GM23248 (cell line): ENCODE measurements around the gene ANXA11.
"Not testable (repeated sequence)": the region's sequence is repeated elsewhere in the genome, so short reads cannot be mapped to it uniquely, and the experiment has no call there.

Experiments
- EZH2 ChIP-seq: fragments of 200-600 bp; sonication (generic); IDR thresholded peaks from 2 replicates; pipeline ENCODE4 v1.6.1; 2018; ENCODE audit warnings: antibody characterized with exemption, mild to moderate bottlenecking; ENCODE audit not compliant: insufficient read depth, poor library complexity, severe bottlenecking
- EZH2phosphoT487 ChIP-seq: fragments of 200-600 bp; sonication (generic); IDR thresholded peaks from 2 replicates; pipeline ENCODE4 v1.6.1; 2018; ENCODE audit warnings: antibody characterized with exemption, moderate library complexity, mild to moderate bottlenecking, low read depth; ENCODE audit not compliant: insufficient read depth

DNA sequence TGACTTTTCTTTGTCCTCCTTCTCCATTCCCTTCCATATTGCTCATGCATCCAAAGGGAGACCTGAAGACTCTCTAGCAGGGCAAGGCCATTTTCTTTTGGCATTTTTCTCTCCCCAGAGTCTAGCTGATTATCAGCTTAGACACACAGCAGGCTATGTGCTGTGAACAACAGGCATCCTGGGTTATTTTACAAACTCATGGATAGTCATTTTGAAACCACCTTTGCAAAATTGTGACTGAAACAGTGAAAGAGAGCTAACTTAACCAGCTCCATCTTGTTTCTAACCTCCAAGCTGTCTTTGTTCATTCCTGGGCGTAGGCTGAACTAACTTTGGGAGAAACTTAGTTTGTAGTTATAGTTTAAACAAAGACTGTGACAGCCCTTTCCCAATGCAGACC is 13.5 kb upstream of the ANXA11 start:
- not testable (repeated sequence) for TF ChIP-seq EZH2, EZH2phosphoT487
